ENCODE data around the gene NDUFAF4. TPM values are rescaled to one million over a fixed set of nuclear protein-coding genes. Genes with fewer than 3 reads are reported as not detected.

NDUFAF4 gene
- total and polyA plus RNA-seq, 2 of the 8 experiments (the other 6 are each of a cell fraction or from before 2014, with no cell fraction given) = 21.9 to 84.4 TPM

GRCh38 chr6:96852605-96853004 is 45.1 kb downstream of the NDUFAF4 start:
- no peak overlapping the region for H3K18ac ChIP-seq (ENCODE audit: extremely low read depth, low read length)
- ChIA-PET CTCF (ENCODE audit: partially characterized antibody) (no interaction called here), POLR2A (ENCODE audit: partially characterized antibody) (no interaction called here)
- H2AK5ac ChIP-seq (ENCODE audit: low read depth, low read length) = no peak overlapping the region
- H4K8ac ChIP-seq (ENCODE audit: extremely low read depth, insufficient read depth, low read length) = no peak overlapping the region
- no peak overlapping the region for H2BK120ac ChIP-seq (replicated peaks; ENCODE audit: low read depth, low read length)
- no peaks in the 10 kb centered on the region for H3K36me3 ChIP-seq (ENCODE audit: control insufficient read depth in 2 of 4, insufficient read depth in 4 of 4, low read length in 3 of 4)
- H2BK20ac ChIP-seq (ENCODE audit: low read length) = no peak overlapping the region
- no peak overlapping the region for H2BK5ac ChIP-seq (ENCODE audit: low read depth, low read length)
- H3K56ac ChIP-seq (replicated peaks; ENCODE audit: insufficient read length, low read depth, low read length) = no peak overlapping the region
- H2BK12ac ChIP-seq (ENCODE audit: low read depth, low read length) = no peak overlapping the region
- H3K27me3 ChIP-seq (replicated peaks in 1 of 4; ENCODE audit: control insufficient read depth in 3 of 4, extremely low read depth in 1 of 4, insufficient read depth in 3 of 4, low read length in 3 of 4) = no peaks in the 10 kb centered on the region
- H3K4me3 ChIP-seq (ENCODE audit: extremely low read depth in 1 of 4, insufficient read depth in 2 of 4, low read depth in 3 of 4, low read length in 4 of 4) = no peak overlapping the region
- no peaks in the 10 kb centered on the region for H3K79me1 ChIP-seq (ENCODE audit: low read depth, low read length)
- H3K9me3 ChIP-seq (ENCODE audit: insufficient read depth in 2 of 2, low read depth in 1 of 2, low read length in 1 of 2) = peaks cover 0 to 6% of the 10 kb centered on the region in 2 experiments; a peak in 1 of 4 replicates
- H3K79me2 ChIP-seq (ENCODE audit: control insufficient read depth in 1 of 2, insufficient read depth in 2 of 2, low read length in 2 of 2) = no peaks in the 10 kb centered on the region
- H2BK15ac ChIP-seq (ENCODE audit: low read length) = no peak overlapping the region
- H4K20me1 ChIP-seq (replicated peaks in 1 of 2; ENCODE audit: control insufficient read depth in 1 of 2, insufficient read depth in 2 of 2, low read length in 2 of 2) = no peaks in the 10 kb centered on the region
- DNase-seq (ENCODE audit: low read depth in 1 of 2, low spot score in 2 of 2) = no peak
- no peak overlapping the region; a peak in 1 of 7 replicates for H3K9ac ChIP-seq (replicated peaks in 1 of 4; ENCODE audit: extremely low read depth in 1 of 4, low read depth in 3 of 4, low read length in 3 of 4)
- no peak overlapping the region for H4K5ac ChIP-seq (ENCODE audit: insufficient read length, low read depth, low read length)
- H3K27ac ChIP-seq (ENCODE audit: low read depth, low read length) = no peak overlapping the region
- no peak for FAIRE-seq
- no peak overlapping the region for H2AFZ ChIP-seq (ENCODE audit: low read length)
- TF ChIP-seq CBX8 (IDR thresholded peaks at IDR 0.05; ENCODE audit: borderline replicate concordance, low read depth, low read length) = no peak
- no peak for TF ChIP-seq BCL11A (IDR thresholded peaks at IDR 0.05; ENCODE audit: low read depth in 2 of 2, low read length in 2 of 2)
- TF ChIP-seq MAX (IDR thresholded peaks at IDR 0.05) = no peak
- no peak for TF ChIP-seq HDAC6 (IDR thresholded peaks at IDR 0.05; ENCODE audit: low read depth, low read length)
- TF ChIP-seq RAD21 (IDR thresholded peaks at IDR 0.05 in 1 of 2, conservative IDR thresholded peaks at IDR 0.05 in 1 of 2; ENCODE audit: low read depth in 2 of 2, low read length in 2 of 2) = no peak
- TF ChIP-seq E2F6 (IDR thresholded peaks at IDR 0.05) = no peak
- TF ChIP-seq RNF2 (IDR thresholded peaks at IDR 0.05; ENCODE audit: borderline replicate concordance, low read depth, low read length, missing control alignments, poor library complexity, severe bottlenecking) = no peak
- no peak for TF ChIP-seq EGR1 (IDR thresholded peaks at IDR 0.05; ENCODE audit: borderline replicate concordance, low read depth, low read length)
- TF ChIP-seq ASH2L (IDR thresholded peaks at IDR 0.05; ENCODE audit: low read length) = no peak
- TF ChIP-seq JUND (IDR thresholded peaks at IDR 0.05; ENCODE audit: low read length) = no peak
- TF ChIP-seq YY1 (IDR thresholded peaks at IDR 0.05; ENCODE audit: low read depth, low read length) = no peak
- no peak for TF ChIP-seq SIRT6 (IDR thresholded peaks at IDR 0.05; ENCODE audit: low read length)
- TF ChIP-seq NRF1 (IDR thresholded peaks at IDR 0.05; ENCODE audit: low read depth, low read length) = no peak
- no peak overlapping the region for H3K23ac ChIP-seq (ENCODE audit: insufficient read length)
- H3K23me2 ChIP-seq (ENCODE audit: low read depth, low read length) = no peaks in the 10 kb centered on the region
- no peak overlapping the region for H3K4ac ChIP-seq (replicated peaks; ENCODE audit: insufficient read length, low read depth, low read length)
- no peak overlapping the region for H3K14ac ChIP-seq (ENCODE audit: insufficient read length)
- no peak overlapping the region for H4K91ac ChIP-seq (replicated peaks; ENCODE audit: insufficient read length, low read length)
- 96% methylated on average over 3 of the region's 3 CpGs; no CpG with 5 or more reads in 1 of the 2 experiments for WGBS, 2 experiments (ENCODE audit: extremely low coverage in 1 of 2, insufficient coverage in 1 of 2, insufficient read length in 1 of 2, insufficient replicate concordance in 2 of 2, low coverage in 1 of 2, low lambda C conversion rate in 2 of 2, missing lambda C conversion rate in 1 of 2)
- H3K4me2 ChIP-seq (ENCODE audit: insufficient read depth in 1 of 2, low read depth in 2 of 2, low read length in 2 of 2) = no peak overlapping the region
- no peaks in the 10 kb centered on the region for H3K4me1 ChIP-seq (replicated peaks in 1 of 4; ENCODE audit: control insufficient read depth in 3 of 4, insufficient read depth in 4 of 4, low read length in 3 of 4)

All from H1 (cell line).